Calu3 (cell line): Measurements from ENCODE around the gene SLC16A10. TPM values are rescaled to one million over a fixed set of nuclear protein-coding genes. Genes with fewer than 3 reads are reported as not detected.

Experiments
- BruUV-seq: library from RNA; stranded (reverse); fragments of 400-500 nt; replicated peaks from 2 replicates; lab custom pipeline; 2021; lab: Mats Ljungman, UMichigan
- CTCF ChIA-PET: fragments of 300-600 bp; sonication (Branson Sonifier 250); formaldehyde crosslinking; loops from one replicate; lab custom pipeline; 2022; ENCODE audit warnings: antibody characterized with exemption; lab: Charles Lee
- DNase-seq: peaks from one replicate; pipeline ENCODE4 v3.0.0; 2022
- H3K27ac Mint-ChIP-seq: one replicate; pipeline ENCODE4 v1.8.0; 2022; ENCODE audit warnings: mixed read lengths; ENCODE audit not compliant: unreplicated experiment
- H3K27me3 Mint-ChIP-seq: one replicate; pipeline ENCODE4 v1.8.0; 2022; ENCODE audit warnings: mixed read lengths; ENCODE audit not compliant: unreplicated experiment
- H3K36me3 Mint-ChIP-seq: one replicate; pipeline ENCODE4 v1.8.0; 2022; ENCODE audit warnings: mild to moderate bottlenecking, moderate library complexity, mixed read lengths; ENCODE audit not compliant: insufficient read depth, unreplicated experiment
- H3K4me1 Mint-ChIP-seq: one replicate; pipeline ENCODE4 v1.8.0; 2022; ENCODE audit warnings: mild to moderate bottlenecking, low read depth, mixed read lengths; ENCODE audit not compliant: unreplicated experiment
- H3K4me3 Mint-ChIP-seq: one replicate; pipeline ENCODE4 v1.8.0; 2022; ENCODE audit warnings: mild to moderate bottlenecking, low read depth, moderate library complexity, mixed read lengths; ENCODE audit not compliant: unreplicated experiment
- H3K9me3 Mint-ChIP-seq: one replicate; pipeline ENCODE4 v1.8.0; 2022; ENCODE audit warnings: low read depth, mixed read lengths; ENCODE audit not compliant: unreplicated experiment
- CTCF ChIP-seq: fragments of 200-600 bp; IDR thresholded peaks from one replicate; pipeline ENCODE4 v1.8.0; 2022; ENCODE audit warnings: antibody characterized with exemption; ENCODE audit not compliant: unreplicated experiment
- intact Hi-C: fragments of 100-400 bp; cut with micrococcal nuclease; formaldehyde crosslinking; loops from one replicate; pipeline ENCODE4 v1.10.0; 2022; ENCODE audit not compliant: unreplicated experiment
- total RNA-seq: library from RNA; stranded (reverse); gene quantifications from 2 replicates; pipeline ENCODE4 v1.2.3, GENCODE V29; 2022

Gene SLC16A10
- total RNA-seq, 1 experiment from 2014 or later: 2.6 TPM

- CTCF ChIA-PET: interaction anchor here (1.0 kb wide), 1 partner anchor 12 kb away, joined by 3 read pairs; no protein-coding TSS in a partner anchor
- no peaks in the 10 kb centered on the region for H3K9me3 Mint-ChIP-seq
- TF ChIP-seq CTCF: no peak
- H3K36me3 Mint-ChIP-seq: no peaks in the 10 kb centered on the region
- DNase-seq: no peak
- H3K4me3 Mint-ChIP-seq: no peak overlapping the region
- no TSS peak for BruUV-seq
- intact Hi-C loops: no loop called here
- H3K4me1 Mint-ChIP-seq: no peaks in the 10 kb centered on the region
- H3K27ac Mint-ChIP-seq: no peak overlapping the region
- H3K27me3 Mint-ChIP-seq: no peaks in the 10 kb centered on the region
Observed at GRCh38 chr6:111230351-111231089, 143.2 kb downstream of the SLC16A10 start.

GRCh38 chr6:111231090-111231459, 143.8 kb downstream of the SLC16A10 start:
- no peaks in the 10 kb centered on the region for H3K9me3 Mint-ChIP-seq
- no peak for DNase-seq
- H3K27ac Mint-ChIP-seq: no peak overlapping the region
- H3K27me3 Mint-ChIP-seq: no peaks in the 10 kb centered on the region
- no peak for TF ChIP-seq CTCF
- intact Hi-C loops: no loop called here
- H3K4me3 Mint-ChIP-seq: no peak overlapping the region
- no peaks in the 10 kb centered on the region for H3K36me3 Mint-ChIP-seq
- no peaks in the 10 kb centered on the region for H3K4me1 Mint-ChIP-seq
- no TSS peak for BruUV-seq
- CTCF ChIA-PET: interaction anchor here (0.6 kb wide), 1 partner anchor 326 kb away, joined by 4 read pairs; no protein-coding TSS in a partner anchor

- Mint-ChIP-seq H3K27ac (no peak overlapping the region), H3K27me3 (no peaks in the 10 kb centered on the region), H3K9me3 (no peaks in the 10 kb centered on the region), H3K36me3 (no peaks in the 10 kb centered on the region), H3K4me1 (peaks cover 6% of the 10 kb centered on the region), H3K4me3 (no peak overlapping the region)
- no peak for TF ChIP-seq CTCF
- no peak for DNase-seq
- CTCF ChIA-PET: interaction anchor here (0.6 kb wide), 1 partner anchor 811 kb away, joined by 4 read pairs; no protein-coding TSS in a partner anchor
- no TSS peak for BruUV-seq
- intact Hi-C loops: no loop called here
Observed at GRCh38 chr6:111237852-111238251, 150.5 kb downstream of the SLC16A10 start.

- intact Hi-C loops: no loop called here
- DNase-seq: no peak
- no peak for TF ChIP-seq CTCF
- Mint-ChIP-seq H3K27me3 (no peaks in the 10 kb centered on the region), H3K9me3 (no peaks in the 10 kb centered on the region), H3K36me3 (no peaks in the 10 kb centered on the region), H3K4me1 (peaks cover 9% of the 10 kb centered on the region), H3K27ac (no peak overlapping the region), H3K4me3 (no peak overlapping the region)
- CTCF ChIA-PET: no interaction called here
- no TSS peak for BruUV-seq
Observed at GRCh38 chr6:111238464-111239119, 151.3 kb downstream of the SLC16A10 start.
